Measurements from ENCODE around the gene ADAMTS2. TPM values are rescaled to one million over a fixed set of nuclear protein-coding genes. Genes with fewer than 3 reads are reported as not detected.

ADAMTS2 gene
- polyA plus RNA-seq, 1 donor, result 7.8 TPM

GRCh38 chr5:179344431-179345182 lies 654 bp downstream of the ADAMTS2 start:
- no peak for DNase-seq

GRCh38 chr5:179343719-179344430 lies 1.4 kb downstream of the ADAMTS2 start:
- no peak for DNase-seq

GRCh38 chr5:179343021-179343718 lies 2.1 kb downstream of the ADAMTS2 start:
- no peak for DNase-seq

- DNase-seq, result no peak
Measured at GRCh38 chr5:179342577-179342976, 2.7 kb downstream of the ADAMTS2 start.

- DNase-seq, result no peak
Measured at GRCh38 chr5:179340465-179340864, 4.8 kb downstream of the ADAMTS2 start.

GRCh38 chr5:179339996-179340395 lies 5.3 kb downstream of the ADAMTS2 start:
- no peak for DNase-seq

- no peak for DNase-seq
Measured at GRCh38 chr5:179339081-179339480, 6.2 kb downstream of the ADAMTS2 start.

- no peak for DNase-seq
Measured at GRCh38 chr5:179337796-179338676, 7.2 kb downstream of the ADAMTS2 start.

GRCh38 chr5:179336871-179337795 lies 8.1 kb downstream of the ADAMTS2 start:
- DNase-seq, result no peak

- DNase-seq, result no peak
Measured at GRCh38 chr5:179336126-179336870, 9.0 kb downstream of the ADAMTS2 start.

GRCh38 chr5:179333796-179334761 lies 11.2 kb downstream of the ADAMTS2 start:
- no peak for DNase-seq

- no peak for DNase-seq
Measured at GRCh38 chr5:179332741-179333290, 12.4 kb downstream of the ADAMTS2 start.

GRCh38 chr5:179331591-179332375 lies 13.5 kb downstream of the ADAMTS2 start:
- DNase-seq, result no peak

- DNase-seq, result no peak
Measured at GRCh38 chr5:179330186-179330900, 14.9 kb downstream of the ADAMTS2 start.

GRCh38 chr5:179328291-179328690 lies 17.0 kb downstream of the ADAMTS2 start:
- DNase-seq, result no peak

- DNase-seq, result no peak
Measured at GRCh38 chr5:179327021-179327735, 18.1 kb downstream of the ADAMTS2 start.
